Measurements from ENCODE around the gene ELANE.

ELANE gene

GRCh38 chr19:900302-901111, 48.4 kb downstream of the ELANE start:
- Mint-ChIP-seq H3K4me1 (peaks cover 39% of the 10 kb centered on the region), H3K27me3 (no peaks in the 10 kb centered on the region), H3K9me3 (no peaks in the 10 kb centered on the region), H3K4me3 (no peak overlapping the region), H3K36me3 (peaks cover 38% of the 10 kb centered on the region), H3K27ac (no peak overlapping the region)
- peak; percentile 55 for ATAC-seq

DNA sequence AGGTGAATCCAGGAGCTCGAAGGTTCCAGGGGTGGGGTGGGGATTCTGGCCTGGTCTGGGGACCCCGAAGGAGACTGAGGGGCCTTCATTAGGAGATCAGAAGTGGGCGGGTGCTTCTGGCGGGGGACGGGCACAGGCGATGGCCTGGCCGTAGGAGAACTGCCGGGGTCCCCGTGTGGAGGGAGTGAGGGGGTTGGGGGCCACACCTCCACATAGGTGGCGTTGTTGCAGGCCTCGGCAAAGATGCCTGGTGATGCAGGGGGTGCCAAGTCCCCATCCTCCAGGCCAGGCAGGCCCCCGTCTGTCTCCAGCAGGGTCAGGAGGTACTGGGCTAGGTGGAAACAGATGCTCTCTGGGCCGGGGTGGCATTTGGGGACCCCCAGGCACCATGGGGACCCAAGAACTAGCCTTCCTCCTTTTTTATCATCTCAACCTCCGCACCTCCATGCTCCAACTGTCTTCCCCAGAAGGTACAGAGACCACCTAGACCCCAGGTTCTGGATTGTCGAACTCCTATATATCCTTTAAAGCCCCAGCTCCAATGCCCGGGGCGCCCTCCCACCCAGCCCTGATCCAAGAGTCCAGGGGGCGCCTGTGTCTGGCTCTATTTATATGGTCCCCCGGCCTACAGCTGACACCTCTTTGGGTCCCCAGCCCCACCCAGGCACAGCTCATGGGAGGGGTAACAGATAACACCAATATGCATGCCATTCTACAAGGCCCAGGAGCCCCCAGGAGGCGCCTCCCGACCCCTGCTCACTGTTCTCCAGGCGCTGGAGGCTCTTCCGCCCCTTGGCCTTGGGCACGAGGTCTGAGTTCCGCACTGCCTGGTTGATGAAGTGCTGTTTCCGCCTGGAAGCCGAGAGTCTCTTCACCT, 49.4 kb downstream of the ELANE start:
- Mint-ChIP-seq H3K4me3 (no peak overlapping the region), H3K27me3 (no peaks in the 10 kb centered on the region), H3K4me1 (peaks cover 43% of the 10 kb centered on the region), H3K36me3 (peaks cover 35% of the 10 kb centered on the region), H3K9me3 (no peaks in the 10 kb centered on the region), H3K27ac (no peak overlapping the region)
- no peak for ATAC-seq

GRCh38 chr19:902093-902370, 49.9 kb downstream of the ELANE start:
- H3K9me3 Mint-ChIP-seq = no peaks in the 10 kb centered on the region
- H3K27me3 Mint-ChIP-seq = no peaks in the 10 kb centered on the region
- H3K4me1 Mint-ChIP-seq = peaks cover 45% of the 10 kb centered on the region
- H3K27ac Mint-ChIP-seq = no peak overlapping the region
- peaks cover 33% of the 10 kb centered on the region for H3K36me3 Mint-ChIP-seq
- no peak overlapping the region for H3K4me3 Mint-ChIP-seq
- ATAC-seq = no peak

DNA sequence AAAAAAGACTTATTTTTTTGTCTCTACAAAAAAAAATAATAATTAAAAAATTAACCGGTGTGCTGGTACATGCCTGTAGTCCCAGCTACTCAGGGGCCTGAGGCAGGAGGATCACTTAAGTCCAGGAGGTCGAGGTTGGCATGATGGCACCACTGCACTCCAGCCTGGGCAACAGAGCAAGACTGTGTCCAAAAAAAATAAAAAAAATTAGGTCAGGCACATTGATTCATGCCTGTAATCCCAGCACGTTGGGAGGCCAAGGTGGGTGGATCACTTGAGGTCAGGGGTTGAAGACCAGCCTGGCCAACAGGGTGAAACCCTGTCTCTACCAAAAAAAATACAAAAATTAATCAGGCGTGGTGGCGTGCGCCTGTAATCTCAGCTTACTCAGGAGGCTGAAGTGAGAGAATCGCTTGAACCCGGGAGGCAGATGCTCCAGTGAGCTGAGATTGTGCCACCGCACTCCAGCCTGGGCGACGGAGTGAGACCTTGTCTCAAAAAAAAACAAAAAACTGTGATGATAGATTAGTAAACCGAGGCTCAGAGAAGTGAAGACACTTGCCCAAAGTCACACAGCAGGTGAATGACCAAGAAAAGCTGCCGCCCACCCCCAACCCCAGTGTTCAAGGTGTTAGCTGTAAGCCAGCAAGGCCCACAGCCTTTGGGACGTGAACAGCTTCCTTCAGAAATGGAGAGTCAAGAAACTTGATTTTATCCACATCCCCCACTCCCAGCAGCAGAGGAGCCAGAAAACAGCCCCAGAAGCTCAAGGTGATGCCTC, 50.5 kb downstream of the ELANE start:
- H3K36me3 Mint-ChIP-seq = peaks cover 30% of the 10 kb centered on the region
- H3K4me3 Mint-ChIP-seq = no peak overlapping the region
- H3K4me1 Mint-ChIP-seq = peaks cover 51% of the 10 kb centered on the region
- ATAC-seq = no peak
- H3K9me3 Mint-ChIP-seq = no peaks in the 10 kb centered on the region
- no peaks in the 10 kb centered on the region for H3K27me3 Mint-ChIP-seq
- no peak overlapping the region for H3K27ac Mint-ChIP-seq

DNA sequence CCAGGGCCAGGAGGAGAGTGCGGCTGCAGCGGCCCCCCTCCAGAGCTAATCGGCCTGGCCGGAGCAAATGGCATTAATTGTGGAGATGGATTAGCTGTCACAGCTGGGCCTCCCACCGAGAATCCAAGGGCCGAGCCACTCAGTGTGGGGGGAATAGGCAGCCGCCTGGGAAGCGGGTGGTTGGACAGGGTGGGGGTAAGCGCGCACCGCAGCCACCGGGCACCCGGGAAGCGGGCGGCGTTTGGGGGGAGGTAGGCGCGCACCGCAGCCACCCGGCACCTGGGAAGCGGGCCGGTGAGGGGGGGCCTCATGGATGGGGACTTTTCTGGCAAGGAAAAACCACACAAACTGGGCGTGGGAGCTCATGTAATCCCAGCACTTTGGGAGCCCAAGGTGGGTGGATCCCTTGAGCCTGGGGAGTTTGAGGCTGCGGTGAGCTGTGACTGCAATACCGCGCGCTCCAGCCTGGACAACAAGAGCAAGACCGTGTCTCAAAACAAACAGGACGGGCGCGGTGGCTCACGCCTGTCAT, 51.2 kb downstream of the ELANE start:
- Mint-ChIP-seq H3K9me3 (no peaks in the 10 kb centered on the region), H3K27me3 (no peaks in the 10 kb centered on the region), H3K4me3 (no peak overlapping the region), H3K27ac (no peak overlapping the region), H3K4me1 (peaks cover 57% of the 10 kb centered on the region), H3K36me3 (peaks cover 30% of the 10 kb centered on the region)
- no peak for ATAC-seq

DNA sequence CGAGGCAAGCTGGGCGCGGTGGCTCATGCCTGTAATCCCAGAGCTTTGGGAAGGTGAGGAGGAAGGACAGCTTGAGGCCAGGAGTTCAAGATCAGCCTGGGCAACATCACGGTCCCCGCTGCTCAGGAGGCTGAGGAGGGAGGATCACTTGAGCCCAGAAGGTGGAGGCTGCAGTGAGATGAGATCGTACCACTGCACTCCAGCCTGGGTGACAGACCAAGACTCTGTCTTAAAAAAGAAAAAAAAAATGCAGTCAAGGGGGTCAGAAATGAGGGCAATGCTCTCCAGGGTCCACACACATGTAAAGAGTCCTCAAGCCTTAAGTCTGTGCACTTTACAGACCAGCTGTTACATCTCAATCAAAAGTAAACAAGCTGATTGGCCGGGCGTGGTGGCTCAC, 52.4 kb downstream of the ELANE start:
- Mint-ChIP-seq H3K4me1 (peaks cover 69% of the 10 kb centered on the region), H3K27me3 (no peaks in the 10 kb centered on the region), H3K4me3 (no peak overlapping the region), H3K36me3 (peaks cover 27% of the 10 kb centered on the region), H3K9me3 (no peaks in the 10 kb centered on the region), H3K27ac (no peak overlapping the region)
- ATAC-seq = no peak
